GM12892 (cell line): Measurements from ENCODE around the gene KCNK2.

ENCODE experiments used
- POLR2A ChIP-seq: IDR thresholded peaks from 2 replicates; pipeline ENCODE4 v1.6.1; 2011; ENCODE audit warnings: low read depth, low read length, control low read depth
- POLR2AphosphoS5 ChIP-seq: IDR thresholded peaks from 2 replicates; pipeline ENCODE4 v1.6.1; 2011; ENCODE audit warnings: low read depth, low read length, control low read depth
- TAF1 ChIP-seq: IDR thresholded peaks from 2 replicates; pipeline ENCODE4 v1.6.1; 2011; ENCODE audit warnings: low read depth, mild to moderate bottlenecking, control low read depth, low read length, borderline replicate concordance

DNA sequence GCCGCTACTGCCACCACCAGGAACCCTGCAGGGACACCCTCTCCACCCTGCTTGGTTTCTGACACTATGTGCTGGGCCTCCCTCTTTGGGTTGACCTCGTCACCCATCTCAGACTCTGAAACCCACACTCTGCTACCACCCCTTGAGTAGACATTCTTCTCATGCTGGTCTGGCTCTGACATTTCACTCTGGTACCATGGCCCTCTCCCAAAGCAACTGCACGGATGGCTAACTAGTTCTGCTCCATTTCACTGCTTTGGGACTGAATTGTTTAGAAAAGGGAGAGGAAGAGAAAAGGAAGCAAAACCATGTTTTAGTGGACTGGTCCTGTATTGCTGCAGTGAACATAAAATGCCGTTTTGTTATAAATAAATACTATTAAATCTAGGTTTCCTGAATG, 137.8 kb downstream of the KCNK2 start:
- TF ChIP-seq TAF1 (no peak), POLR2AphosphoS5 (no peak), POLR2A (no peak)
